IPS DF 19.7 (cell line): Measurements from ENCODE around the gene TUBA3E.
"Not testable (repeated sequence)": the region's sequence is repeated elsewhere in the genome, so short reads cannot be mapped to it uniquely, and the experiment has no call there.

Experiments used
- DNase-seq: peaks from one replicate; pipeline ENCODE4 v3.0.0-alpha.2; 2013; ENCODE audit warnings: low read depth, low spot score

TUBA3E gene

DNA sequence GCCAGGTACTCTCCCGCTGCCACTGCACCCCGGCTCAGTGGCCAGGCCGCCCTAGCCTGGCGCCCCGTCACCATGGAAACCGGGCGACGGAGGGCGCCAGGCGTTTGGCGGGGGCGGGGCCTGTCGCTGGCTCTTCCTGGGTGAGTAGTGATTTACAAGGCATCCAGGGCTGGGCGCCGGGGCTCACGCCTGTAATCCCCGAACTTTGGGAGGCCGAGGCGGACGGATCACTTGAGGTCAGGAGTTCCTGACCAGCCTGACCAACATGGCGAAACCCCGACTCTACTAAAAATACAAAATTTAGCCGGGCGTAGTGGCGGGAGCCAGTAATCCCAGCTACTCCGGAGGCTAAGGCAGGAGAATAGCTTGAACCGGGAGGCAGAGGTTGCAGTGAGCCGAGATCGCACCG lies 53.2 kb downstream of the TUBA3E start, which contains the start of gene CCDC74B:
Gene CCDC74B, minus strand, starts transcription at position 107 of the 409 bp plus-strand sequence. CDS start 116 bp downstream, outside the sequence.
- DNase-seq, result not testable (repeated sequence)

DNA sequence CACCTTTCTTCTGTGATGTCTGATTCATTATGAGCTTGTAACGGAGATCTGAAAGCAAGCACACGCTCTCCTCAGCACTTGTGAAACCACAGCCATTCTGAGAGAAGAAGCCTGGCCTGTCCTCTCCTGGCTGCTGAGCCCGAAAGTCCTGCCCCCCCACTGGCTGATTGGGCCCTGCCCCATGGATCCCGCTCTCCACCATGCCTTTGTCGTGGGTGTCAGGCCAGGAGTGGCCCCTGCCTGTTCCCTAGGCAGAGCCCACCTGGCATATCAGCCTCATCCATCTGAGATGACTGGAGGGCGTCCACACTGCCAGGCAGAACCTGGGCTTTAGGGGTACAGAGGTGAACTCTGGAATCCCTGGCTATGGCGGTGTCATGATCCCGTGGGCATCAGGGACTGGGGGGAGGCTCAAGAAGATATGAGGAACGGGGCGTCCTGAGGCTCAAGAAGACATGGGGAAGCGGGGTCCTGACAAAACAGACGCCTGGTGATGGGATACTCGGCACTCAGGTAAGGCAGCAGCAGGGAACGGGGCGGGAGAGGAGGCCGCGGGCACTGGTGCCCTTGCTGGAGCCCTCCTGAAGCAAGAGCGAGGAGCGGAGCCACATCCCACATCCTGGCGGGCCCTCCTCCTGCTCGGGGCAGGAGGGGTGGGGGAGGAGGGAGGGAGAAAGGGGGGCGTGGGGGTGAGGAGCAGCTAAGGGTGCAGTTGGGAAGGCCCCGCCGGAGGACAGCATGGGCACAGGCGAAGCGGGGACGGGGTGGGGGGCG lies 54.8 kb downstream of the TUBA3E start:
- not testable (repeated sequence) for DNase-seq

DNA sequence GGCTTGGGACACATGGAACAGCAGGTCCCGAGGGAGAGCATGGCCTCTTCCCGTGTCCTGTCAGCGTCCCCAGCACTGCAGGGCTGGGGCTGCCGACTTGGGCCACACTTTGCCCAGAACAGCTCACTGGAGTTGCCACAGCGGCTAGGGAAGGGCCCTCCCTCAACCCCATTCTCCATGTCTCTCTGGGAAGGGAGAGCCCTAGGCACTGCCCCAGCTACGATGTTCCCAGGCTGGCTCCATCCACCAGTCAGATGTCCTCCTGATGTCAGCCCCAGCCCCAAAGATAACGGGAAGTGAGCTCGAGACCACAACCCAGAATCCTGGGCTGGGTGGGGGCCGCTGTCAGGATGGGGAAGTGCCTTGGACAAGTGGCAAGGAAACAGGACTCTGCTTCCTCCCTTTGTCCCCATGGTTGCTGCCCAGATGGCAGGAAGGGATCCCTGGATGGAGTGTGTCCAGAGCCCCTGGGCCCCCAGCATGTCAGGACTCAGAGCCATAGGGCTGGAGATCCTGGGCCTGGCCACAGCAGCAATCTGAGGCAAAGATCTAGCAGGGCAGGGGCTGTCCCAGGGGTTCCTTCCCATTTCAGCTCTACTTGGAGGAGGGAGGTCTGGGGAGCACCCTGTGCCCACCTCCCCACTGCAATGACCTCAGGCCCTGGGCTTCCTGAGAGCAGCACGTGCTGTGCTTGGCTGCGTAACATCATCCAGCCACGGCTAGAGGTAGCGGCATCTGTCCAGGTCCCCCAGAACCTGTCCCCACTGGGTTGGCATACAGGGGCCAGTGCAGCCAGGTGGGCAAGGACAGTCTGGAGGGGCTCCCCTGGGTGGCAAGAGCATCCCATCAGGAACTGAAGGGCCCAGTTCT lies 55.6 kb downstream of the TUBA3E start:
- DNase-seq, result not testable (repeated sequence)
